HEK293T (cell line): ENCODE measurements around the gene POLR1F.

Source experiments
- BHLHE40 ChIP-seq: fragments of 450-650 bp; IDR thresholded peaks from 2 replicates; pipeline ENCODE4 v1.6.1; 2016; ENCODE audit warnings: mild to moderate bottlenecking, moderate library complexity, borderline replicate concordance
- NFRKB ChIP-seq: fragments of 450-650 bp; IDR thresholded peaks from 2 replicates; pipeline ENCODE4 v1.6.1; 2016; ENCODE audit warnings: mild to moderate bottlenecking, moderate library complexity
- SP1 ChIP-seq: fragments of 450-650 bp; IDR thresholded peaks from 2 replicates; pipeline ENCODE4 v1.6.1; 2017

DNA sequence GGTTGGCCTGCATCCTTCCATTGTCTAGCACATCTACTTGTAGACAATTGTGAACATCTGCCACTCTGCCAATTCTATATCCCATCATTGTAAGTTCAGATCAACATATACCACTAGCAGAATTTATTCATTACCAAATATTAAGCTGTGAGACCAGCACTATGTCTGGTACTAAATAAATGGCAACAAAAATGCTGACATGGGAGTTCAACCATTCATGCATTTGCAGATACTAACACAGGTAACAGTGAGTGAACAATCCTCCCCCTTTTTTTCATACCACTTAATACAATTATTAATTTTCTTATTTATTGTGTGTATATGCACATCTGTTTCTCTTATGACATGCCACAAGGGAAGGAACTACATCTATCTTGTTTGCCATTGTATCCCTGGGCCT is 11.9 kb downstream of the POLR1F start:
- TF ChIP-seq SP1, result no peak
- TF ChIP-seq NFRKB, result no peak
- no peak for TF ChIP-seq BHLHE40
